Raji (cell line): ENCODE data around the gene ZNF609.

Source experiments
- POLR2A ChIP-seq: IDR thresholded peaks from 2 replicates; pipeline ENCODE4 v1.6.1; 2011; ENCODE audit warnings: low read depth, low read length, control low read depth; ENCODE audit not compliant: insufficient read depth

ZNF609 gene

DNA sequence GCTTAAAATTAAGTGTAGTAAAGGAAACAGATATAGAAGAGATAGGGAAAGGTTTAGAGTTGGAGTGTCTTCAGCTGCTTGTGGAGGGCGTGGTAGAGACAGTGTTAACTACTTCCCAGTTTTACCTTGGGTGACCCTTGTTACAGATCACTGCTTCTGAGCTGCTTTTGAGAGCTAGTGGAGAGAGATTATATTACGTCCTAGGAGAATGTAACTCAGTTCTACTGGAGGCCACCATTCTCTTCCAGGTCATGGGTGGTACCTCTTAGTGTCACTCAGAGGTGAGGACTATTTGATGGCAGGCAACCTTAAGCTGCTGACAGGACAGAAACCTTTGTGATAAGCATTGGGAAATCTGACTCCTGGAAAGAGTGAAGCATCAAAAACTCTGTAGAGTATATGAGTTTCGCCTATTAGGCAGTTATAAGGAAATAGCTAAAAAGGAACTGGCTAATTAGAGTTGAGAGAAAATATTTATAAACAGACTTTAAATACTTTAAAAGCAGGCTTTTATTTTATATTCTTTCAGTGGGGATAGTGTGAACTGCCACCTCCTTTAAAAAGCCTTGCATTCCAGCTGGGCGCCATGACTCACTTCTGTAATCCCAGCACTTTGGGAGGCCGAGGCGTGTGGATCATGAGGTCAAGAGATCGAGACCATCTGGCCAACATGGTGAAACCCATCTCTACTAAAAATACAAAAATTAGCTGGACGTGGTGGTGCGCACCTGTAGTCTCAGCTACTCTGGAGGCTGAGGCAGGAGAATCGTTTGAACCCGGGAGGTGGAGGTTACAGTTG is 106.5 kb downstream of the ZNF609 start:
- TF ChIP-seq POLR2A, result no peak

- no peak for TF ChIP-seq POLR2A
Observed at GRCh38 chr15:64568765-64569164, 108.4 kb downstream of the ZNF609 start.

DNA sequence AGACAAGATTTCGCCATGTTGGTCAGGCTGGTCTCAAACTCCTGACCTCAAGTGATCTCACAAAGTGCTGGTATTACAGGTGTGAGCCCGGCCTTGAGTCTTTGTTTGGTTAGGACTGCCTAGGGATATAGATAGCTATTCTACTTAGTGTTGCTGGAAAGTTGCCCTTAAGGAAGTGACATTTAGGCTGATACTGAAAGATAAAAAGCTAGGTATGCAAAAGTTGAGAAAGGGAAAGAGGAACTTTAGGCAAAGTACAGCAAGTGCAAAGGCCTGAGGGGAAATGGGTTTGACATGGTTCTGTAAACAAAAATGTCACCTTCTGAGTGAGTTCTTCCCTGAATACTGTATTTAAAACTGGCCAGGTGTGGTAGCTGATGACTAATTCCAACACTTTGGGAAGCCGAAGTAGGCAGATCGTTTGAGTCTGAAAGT is 111.5 kb downstream of the ZNF609 start:
- TF ChIP-seq POLR2A, result no peak

DNA sequence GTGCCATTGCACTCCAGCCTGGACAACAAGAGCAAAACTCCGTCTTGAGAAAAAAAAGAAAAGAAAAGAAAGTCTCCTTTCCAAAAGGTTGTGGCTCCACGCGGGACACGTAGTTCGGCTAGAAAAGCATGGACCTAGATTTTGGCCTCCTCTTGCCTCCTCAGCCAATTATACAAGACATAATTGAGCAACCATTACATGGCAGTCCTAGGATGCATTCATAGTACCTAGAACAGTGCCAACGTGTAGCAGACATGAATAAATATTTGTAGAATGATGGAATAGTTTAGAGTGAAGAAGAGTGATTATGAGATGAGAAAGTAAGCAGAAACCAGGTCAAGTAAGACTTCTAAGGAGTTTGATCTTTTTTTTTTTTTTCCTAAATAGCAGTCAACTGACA is 112.5 kb downstream of the ZNF609 start:
- no peak for TF ChIP-seq POLR2A

GRCh38 chr15:64574301-64575017 is 114.1 kb downstream of the ZNF609 start:
- TF ChIP-seq POLR2A, result no peak

DNA sequence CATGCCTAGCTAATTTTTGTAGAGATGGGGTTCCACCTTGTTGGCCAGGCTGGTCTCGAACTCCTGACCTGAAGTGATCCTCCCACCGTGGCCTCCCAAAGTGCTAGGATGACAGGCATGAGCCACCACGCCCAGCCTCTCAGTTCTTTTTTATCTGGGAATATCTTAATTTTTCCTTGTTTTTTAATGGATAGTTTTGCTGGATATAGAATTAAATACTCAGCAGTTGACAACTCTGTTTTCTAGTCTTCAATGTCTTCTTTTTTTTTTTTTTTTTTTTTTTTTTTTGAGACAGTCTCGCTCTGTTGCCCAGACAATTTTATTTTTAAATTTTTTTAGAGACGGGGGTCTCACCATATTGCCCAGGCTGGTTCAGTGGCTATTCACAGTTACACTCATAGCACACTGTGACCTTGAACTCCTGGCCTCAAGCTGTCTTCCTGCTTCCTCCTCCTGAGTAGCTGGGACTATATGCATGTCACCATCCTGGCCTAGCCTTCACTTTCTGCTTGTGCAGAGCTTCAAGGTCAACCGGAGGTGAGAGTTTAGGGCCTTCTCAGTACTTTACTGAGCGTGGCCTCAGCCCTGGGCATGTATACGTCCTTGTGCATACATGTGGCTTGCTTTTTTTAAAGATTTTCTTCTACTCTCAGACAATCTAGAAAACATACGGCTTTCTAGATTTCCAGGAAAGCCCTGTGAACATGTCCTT is 120.5 kb downstream of the ZNF609 start:
- no peak for TF ChIP-seq POLR2A

DNA sequence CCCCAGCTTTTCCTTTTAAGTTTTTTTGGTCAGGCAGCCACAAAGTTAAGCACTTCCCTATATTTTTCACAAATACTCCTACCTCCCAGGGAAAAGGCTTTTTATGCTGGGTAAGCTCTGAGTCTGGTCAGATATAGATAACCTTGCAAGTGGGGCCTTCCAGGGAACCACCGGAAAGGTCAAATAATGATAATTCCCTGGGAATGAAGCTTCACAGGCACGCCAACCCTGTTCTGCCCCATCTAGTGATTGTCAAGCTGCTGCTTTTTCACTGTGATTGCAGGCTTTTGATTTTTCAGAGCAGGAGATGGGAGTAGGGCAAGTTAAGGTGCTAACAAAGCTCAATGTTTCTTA is 121.0 kb downstream of the ZNF609 start:
- TF ChIP-seq POLR2A, result no peak

DNA sequence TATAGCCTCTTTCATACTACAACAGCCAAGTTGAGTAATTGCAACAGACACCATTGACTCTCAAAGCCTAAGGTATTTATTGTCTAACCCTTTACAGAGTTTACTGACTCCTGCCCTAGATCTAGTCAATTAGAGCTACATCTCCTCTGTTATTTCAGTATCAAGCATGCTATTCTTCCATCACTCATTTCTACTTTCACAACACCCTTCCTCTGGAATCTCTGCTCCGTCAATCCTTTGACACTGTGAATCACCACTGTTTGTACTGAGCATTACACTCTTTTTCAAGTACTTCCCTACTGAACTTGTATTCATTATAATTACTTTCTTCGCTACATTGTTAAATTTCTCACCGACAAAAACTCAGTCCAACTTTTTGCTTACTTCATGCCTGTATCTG is 121.8 kb downstream of the ZNF609 start:
- TF ChIP-seq POLR2A, result no peak

GRCh38 chr15:64583519-64583918 is 123.1 kb downstream of the ZNF609 start:
- TF ChIP-seq POLR2A, result no peak

- no peak for TF ChIP-seq POLR2A
Observed at GRCh38 chr15:64583983-64584382, 123.6 kb downstream of the ZNF609 start.

DNA sequence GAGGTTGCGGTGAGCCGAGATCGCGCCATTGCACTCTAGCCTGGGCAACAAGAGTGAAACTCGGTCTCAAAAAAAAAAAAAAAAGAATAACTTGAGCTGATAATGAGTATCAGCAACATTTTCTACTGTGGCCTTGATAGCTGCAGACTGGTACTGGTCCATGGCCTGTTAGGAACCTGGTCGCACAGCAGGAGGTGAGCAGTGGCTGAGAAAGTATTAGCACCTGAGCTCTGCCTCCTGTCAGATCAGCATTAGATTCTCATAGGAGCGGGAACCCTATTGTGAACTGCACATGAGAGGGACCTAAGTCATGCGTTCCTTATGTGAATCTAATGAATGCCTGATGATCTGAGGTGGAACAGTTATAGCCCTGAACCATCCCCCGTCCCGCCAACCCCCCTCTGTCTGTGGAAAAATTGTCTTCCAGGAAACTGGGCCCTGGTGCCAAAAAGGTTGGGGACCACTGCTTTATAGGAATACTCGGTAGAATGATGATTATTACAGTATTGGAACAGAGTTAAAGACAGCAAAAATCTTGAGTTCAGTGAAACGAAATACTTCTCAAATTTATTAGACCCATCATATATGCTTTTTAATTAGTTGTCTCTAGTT is 126.0 kb downstream of the ZNF609 start:
- no peak for TF ChIP-seq POLR2A

DNA sequence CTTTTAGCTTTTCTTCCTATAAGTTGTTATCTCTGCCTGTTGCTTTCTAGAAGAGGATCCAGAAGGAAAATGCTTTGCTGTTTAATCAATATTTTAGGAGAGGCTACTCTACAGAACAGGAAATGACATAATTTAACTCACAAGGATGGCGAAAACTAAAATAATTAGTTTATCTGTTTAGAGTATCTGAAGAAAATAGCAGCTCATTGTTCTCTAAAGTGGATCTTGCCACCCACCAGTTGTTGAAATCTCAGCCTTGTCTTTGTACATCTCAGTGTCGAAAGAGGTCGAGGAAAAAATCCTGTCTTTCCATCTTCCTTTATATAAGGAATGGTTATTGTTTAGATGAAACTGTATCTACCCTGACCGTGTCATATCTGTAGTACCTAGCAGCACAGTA is 126.6 kb downstream of the ZNF609 start:
- no peak for TF ChIP-seq POLR2A

- TF ChIP-seq POLR2A, result no peak
Observed at GRCh38 chr15:64589435-64590084, 129.2 kb downstream of the ZNF609 start.

DNA sequence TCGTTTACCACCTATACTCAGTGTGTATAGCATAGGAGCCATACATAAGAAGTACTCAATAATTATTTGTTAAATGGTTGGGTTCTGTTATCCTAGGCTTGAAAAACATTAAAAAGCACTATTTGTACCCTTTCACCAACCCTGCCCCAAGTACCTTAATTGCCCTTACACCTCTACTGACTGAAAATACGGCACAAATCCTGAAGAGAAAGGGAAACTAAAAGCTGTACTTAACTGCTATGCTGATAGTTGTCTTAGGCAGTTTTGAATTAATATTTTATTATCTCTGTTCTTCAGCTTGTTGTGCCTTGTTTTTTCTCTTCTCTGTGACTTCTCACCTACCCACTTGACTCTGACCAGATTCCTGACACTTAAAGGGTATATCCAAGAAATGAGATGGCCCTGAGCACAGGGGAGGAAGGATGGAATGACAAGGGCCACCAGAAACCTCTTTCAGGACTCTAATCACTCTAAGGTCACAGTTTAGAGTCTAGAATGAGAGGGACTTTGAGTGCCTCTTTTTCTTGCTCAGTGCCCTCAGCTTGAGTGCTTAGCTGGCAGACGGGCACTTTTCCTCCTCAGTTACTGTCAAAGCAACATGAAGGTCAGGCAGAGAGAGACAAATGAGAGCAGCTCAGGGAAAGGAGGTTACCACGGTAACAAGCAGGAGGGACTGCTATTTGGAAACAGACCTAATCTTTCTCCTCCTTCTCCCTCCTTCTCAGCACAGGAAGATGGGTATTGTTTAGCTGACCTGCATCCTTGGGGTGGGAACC is 136.5 kb downstream of the ZNF609 start:
- no peak for TF ChIP-seq POLR2A
